GM18511 (cell line): ENCODE data around the gene HOXB4.

ENCODE experiments used
- ATAC-seq: cut with Tn5 transposase; IDR thresholded peaks from one replicate; pipeline ENCODE4 v1.9.1; 2021; ENCODE audit warnings: mild to moderate bottlenecking, moderate library complexity; ENCODE audit not compliant: unreplicated experiment

Gene HOXB4

GRCh38 chr17:48590607-48591161, 12.5 kb upstream of the HOXB4 start:
- no peak for ATAC-seq

- ATAC-seq = no peak
These were observed 11.9 kb upstream of the HOXB4 start, which contains the start of gene HOXB3 for GRCh38 chr17:48589831-48590606. TSS of gene HOXB3 (minus strand) at chr17:48590241. CDS start at chr17:48552474, 37,767 bp downstream.

GRCh38 chr17:48589060-48589830, 11.1 kb upstream of the HOXB4 start:
- no peak for ATAC-seq

- no peak for ATAC-seq
These were observed 10.4 kb upstream of the HOXB4 start for GRCh38 chr17:48588528-48588927.

GRCh38 chr17:48588074-48588415, 9.9 kb upstream of the HOXB4 start:
- no peak for ATAC-seq

GRCh38 chr17:48587276-48588073, 9.3 kb upstream of the HOXB4 start:
- ATAC-seq = no peak

GRCh38 chr17:48586355-48587258, 8.5 kb upstream of the HOXB4 start:
- ATAC-seq = no peak

GRCh38 chr17:48584223-48584741, 6.1 kb upstream of the HOXB4 start:
- ATAC-seq = no peak

GRCh38 chr17:48583708-48584222, 5.6 kb upstream of the HOXB4 start:
- ATAC-seq = no peak

- ATAC-seq = no peak
These were observed 4.6 kb upstream of the HOXB4 start for GRCh38 chr17:48582750-48583069.

- no peak for ATAC-seq
These were observed 1.8 kb upstream of the HOXB4 start for GRCh38 chr17:48579760-48580554.

GRCh38 chr17:48579471-48579759, 1.3 kb upstream of the HOXB4 start:
- no peak for ATAC-seq

GRCh38 chr17:48578616-48579470, 693 bp upstream of the HOXB4 start:
- peak; percentile 43 for ATAC-seq

- peak; percentile 8 for ATAC-seq
These were observed 712 bp downstream of the HOXB4 start for GRCh38 chr17:48577330-48577945.

GRCh38 chr17:48576479-48577309, 1.5 kb downstream of the HOXB4 start:
- no peak for ATAC-seq

GRCh38 chr17:48575673-48576478, 2.3 kb downstream of the HOXB4 start:
- ATAC-seq = no peak
